H54 (cell line): ENCODE results near the gene TESK2.
A peak's percentile ranks its signal among the peaks of the same experiment; 100 is the strongest.

Source experiments
- DNase-seq: peaks from one replicate; pipeline ENCODE4 v3.0.0; 2011; ENCODE audit warnings: low spot score, mixed read lengths; ENCODE audit not compliant: insufficient read length
- FAIRE-seq: peaks from 3 replicates; lab custom pipeline; 2011; peaks lifted over from hg19 to GRCh38; lab: Jason Lieb, UNC
- POLR2A ChIP-seq: IDR thresholded peaks from 2 replicates; pipeline ENCODE4 v1.6.1; 2011; ENCODE audit warnings: low read depth, mild to moderate bottlenecking, low read length

Gene TESK2

DNA sequence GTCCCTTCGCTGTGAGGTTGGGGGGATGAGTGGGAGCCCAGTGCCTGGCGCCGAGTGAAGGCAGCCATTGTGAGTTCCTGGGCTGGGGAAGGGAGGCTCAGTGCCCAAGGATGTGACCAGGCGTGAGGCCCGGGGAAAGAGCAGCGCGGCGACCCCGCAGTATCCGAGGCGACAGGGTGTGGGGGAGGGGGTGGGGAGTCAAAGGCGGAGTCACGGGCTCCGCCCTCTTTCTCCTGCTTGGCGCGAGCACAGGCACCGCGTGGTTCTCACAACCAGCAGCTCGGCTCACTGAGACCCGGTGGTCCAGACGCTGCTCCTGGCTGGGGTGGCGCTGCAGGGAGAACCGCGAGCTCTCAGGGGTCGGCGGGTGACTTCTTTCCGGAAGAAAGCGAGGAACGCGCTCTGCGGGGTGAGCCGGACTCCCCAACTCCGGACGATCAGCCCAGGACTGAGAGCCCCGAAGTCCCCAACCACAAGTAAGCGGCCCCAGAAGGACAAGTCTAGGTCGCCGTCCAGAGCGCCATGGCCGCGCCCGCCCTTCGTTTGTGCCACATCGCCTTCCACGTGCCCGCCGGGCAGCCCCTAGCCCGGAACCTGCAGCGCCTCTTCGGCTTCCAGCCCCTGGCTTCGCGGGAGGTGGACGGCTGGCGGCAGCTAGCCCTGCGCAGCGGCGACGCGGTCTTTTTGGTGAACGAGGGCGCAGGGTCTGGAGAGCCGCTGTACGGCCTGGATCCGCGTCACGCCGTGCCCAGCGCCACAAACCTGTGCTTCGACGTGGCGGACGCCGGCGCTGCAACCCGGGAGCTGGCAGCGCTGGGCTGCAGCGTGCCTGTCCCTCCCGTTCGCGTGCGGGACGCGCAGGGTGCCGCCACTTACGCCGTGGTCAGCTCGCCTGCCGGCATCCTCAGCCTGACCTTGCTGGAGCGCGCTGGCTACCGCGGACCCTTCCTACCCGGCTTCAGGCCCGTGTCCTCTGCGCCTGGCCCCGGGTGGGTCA lies 164.0 kb downstream of the TESK2 start, which contains the start of gene HPDL:
Gene HPDL (plus strand): TSS at position 269 of the 997 bp plus-strand sequence. CDS start 254 bp downstream, at position 523.
- no peak for TF ChIP-seq POLR2A
- FAIRE-seq: no peak
- no peak for DNase-seq

DNA sequence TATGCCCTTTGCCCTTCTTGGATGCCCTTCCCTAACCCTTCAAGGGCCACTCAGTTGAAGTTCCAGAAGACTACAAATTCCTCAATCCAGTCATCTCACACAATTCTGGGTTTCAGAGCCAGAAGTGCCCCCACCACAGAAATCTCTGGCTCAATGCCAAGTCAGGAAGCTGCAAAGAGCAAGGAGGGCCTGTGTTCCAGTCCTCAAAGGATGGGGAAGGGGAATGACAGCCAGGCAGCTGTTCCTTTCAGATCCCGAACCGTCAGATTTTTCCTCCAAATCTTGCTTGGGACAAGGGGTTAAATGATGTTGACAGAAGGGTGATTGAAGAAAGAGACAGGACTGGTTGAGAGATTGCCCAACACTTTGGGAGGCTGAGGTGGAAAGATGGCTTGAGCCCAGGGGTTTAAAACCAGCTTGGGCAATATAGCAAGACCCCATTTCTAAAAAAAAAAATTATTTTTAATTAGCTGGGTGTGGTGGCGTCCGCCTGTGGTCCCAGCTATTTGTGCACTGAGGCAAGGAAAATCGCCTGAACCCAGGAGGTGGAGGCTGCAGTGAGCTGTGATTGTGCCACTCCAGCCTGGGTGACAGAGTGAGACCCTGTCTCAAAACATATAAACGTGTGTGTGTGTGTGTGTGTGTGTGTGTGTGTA lies 165.0 kb downstream of the TESK2 start:
- no peak for TF ChIP-seq POLR2A
- no peak for FAIRE-seq
- DNase-seq: no peak

DNA sequence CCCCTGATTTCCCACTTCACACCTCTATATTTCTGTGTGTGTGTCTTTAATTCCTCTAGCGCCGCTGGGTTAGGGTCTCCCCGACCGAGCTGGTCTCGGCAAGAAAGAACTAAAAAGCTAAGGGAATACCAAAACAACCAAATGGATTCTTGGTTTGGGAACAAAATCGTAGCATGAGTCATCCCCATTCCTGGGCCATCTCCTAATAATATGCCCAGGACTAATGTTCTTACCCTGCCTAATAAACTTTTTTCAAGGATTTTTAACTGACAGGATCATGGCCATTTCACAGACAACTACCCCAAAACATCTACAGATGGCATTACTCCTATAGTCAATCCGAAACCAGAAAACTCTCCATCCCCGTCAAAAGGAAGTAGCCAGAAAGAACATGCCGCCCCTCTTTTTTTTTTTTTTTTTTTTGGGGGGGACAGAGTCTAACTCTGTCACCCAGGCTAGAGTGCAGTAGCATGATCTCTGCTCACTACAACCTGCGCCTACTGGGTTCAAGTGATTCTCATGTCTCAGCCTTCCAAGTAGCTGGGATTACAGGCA lies 168.4 kb downstream of the TESK2 start:
- FAIRE-seq: no peak

DNA sequence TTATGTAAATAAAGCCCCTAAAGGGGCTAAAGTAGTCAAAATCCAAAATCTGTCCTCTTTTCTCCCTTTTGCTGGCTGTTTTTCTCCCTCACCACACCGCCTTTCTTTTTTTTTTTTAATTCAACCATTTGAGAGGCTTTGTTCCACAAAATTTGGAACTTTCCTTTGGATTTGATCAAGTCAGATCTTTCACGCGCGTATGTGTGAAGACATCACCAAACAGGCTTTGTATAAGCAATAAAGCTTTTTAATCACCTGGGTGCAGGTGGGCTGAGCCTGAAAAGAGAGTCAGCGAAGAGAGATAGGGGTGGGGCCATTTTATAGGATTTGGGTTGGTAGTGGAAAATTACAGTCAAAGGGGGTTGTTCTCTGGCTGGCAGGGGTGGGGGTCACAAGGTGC lies 169.5 kb downstream of the TESK2 start:
- DNase-seq (no peak), FAIRE-seq (no peak)
- TF ChIP-seq POLR2A: no peak

More for the DNA sequence above, 168.4 kb downstream of the TESK2 start:
- TF ChIP-seq POLR2A: no peak
- DNase-seq: no peak

DNA sequence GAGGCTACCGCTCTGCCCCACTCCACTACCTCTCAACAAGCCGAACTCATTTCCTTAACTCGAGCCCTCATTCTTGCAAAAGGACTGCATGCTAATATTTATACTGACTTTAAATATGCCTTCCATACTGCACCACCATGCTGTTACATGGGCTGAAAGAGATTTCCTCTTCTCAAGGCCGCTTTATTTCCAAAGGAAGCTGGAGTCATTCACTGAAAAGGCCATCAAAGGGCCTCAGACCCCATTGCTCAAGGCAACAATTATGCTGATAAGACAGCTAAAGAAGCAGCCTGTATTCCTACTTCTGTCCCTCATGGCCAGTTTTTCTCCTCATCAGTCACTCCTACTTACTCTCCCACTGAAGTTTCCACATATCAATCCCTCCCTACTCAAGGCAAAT lies 171.2 kb downstream of the TESK2 start:
- FAIRE-seq: no peak
- TF ChIP-seq POLR2A: no peak
- DNase-seq: no peak

DNA sequence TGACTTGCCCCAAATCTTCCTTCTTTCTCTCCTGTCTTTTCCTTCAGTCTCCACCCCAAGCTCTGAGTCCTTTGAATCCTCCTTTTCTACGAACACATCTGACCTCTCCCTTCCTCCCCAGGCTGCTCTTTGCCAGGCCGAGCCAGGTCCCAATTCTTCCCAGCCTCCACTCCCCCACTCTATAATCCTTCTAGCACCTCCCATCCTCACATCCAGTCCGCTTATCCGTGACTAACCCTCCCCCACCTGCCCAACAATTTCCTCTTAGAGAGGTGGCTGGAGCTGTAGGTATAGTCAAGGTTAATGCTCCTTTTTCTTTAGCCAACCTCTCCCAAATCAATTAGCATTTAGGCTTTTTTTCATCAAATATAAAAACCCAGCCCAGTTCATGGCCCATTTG lies 173.8 kb downstream of the TESK2 start:
- DNase-seq: no peak
- no peak for FAIRE-seq

DNA sequence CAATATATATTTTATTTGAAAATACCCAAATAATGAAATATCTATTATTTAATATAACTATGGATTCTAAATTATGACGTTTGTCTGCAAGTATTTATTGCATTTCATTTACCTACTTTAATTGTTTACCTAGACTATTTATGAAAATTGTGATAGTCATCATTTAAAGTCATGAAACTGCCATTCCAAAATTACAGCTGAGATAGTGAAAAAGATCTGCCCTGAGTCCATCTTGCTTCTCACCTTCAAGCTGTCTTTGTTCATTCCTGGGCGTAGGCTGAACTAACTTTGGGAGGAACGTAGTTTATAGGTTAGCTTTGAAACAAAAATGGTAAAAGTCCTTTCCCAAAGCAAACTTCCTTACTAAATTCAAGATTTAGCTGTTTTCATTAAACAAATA lies 176.7 kb downstream of the TESK2 start:
- DNase-seq (no peak), FAIRE-seq (no peak)
- TF ChIP-seq POLR2A: no peak

More for the DNA sequence above, 173.8 kb downstream of the TESK2 start:
- no peak for TF ChIP-seq POLR2A

DNA sequence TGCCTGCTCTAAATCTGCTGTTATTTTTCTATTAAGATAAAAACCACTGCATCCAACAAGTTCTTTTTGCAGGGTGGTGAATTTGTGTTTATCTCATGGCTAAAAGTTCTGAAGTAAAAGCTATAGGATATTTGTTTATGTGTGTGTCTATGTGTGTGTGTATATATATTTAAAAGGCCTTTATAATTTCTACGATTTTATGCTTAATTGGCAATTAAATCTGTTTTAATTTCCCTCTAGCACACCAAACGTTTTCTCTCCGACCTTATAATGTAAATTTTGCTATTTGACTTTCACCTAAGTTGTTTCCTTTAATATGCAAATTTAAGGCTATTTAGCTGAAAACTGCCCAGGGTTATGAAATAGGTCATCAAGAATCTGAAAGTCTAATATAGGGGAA lies 184.1 kb downstream of the TESK2 start:
- FAIRE-seq (no peak), DNase-seq (no peak)

DNA sequence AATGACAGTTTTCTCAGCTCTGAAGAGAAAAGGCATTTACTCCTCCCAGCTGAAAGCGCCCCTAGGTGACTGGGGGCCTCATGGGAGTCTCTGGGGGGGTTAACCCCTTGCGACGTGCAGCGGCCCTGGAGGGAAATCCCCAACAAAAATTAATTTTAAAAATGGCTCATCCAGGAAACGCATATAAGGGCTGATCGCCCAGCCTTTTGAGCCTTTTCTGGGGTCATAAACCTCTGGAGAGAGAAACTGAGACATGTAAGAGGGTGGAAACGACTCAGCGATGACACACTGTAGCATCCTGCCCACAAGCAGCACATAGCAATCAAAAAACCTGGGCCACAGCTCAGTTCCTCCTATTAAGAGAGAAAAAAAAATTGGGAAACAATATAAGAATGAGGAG lies 184.6 kb downstream of the TESK2 start:
- DNase-seq (no peak), FAIRE-seq (no peak)
- TF ChIP-seq POLR2A: no peak

More for the DNA sequence above, 184.1 kb downstream of the TESK2 start:
- TF ChIP-seq POLR2A: no peak

DNA sequence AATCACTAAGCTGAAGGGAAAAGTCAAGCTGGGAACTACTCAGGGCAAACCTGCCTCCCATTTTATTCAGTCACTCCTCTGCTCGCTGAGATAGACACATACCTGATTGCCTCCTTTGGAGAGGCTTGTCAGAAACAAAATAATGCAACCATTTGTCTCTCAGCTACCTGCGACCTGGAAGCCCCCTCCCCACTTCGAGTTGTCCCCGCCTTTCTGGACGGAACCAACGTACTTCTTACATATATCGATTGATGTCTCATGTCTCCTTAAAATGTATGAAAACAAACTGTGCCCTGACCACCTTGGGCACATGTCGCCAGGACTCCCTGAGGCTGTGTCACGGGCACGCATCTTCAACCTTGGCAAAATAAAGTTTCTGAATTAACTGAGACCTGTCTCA lies 185.7 kb downstream of the TESK2 start:
- FAIRE-seq: no peak
- no peak for TF ChIP-seq POLR2A
- no peak for DNase-seq

DNA sequence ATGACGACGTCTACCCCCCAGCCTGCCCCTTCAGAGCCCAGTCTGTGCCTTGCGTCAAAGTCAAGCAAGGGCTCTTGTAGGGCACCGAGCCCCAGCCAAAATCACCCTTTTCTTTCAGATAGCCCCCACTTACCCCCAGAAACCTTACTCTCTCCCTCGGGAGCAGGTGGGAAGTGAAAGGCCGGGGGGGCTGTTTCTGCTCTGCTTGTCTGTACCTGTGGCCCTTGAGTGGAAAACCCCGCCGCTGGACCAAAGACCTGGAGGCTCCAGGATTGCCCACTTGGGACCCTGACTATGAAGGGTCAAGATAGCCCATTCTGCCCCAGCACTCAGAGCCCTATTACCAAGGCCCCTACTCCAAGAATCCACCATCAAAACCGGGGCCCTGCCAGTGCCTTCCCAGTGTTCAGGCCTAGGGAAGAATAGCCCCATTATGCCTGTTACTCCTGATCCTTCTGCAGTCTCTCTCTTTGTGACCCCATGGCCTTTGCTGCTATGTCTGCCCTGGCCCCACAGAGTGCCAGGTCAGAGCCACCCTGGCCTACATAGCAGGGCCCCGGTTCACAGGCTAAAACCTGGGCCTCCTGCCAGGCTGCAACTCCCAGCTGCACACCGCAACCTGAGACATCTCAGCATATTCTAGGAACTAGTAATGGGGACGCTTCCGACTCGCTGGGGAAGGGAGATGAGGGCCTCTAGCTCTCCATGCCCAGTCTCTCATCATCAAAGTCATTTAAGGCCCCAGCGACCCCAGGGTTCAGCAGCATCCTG lies 186.5 kb downstream of the TESK2 start:
- no peak for FAIRE-seq
- no peak for TF ChIP-seq POLR2A

DNA sequence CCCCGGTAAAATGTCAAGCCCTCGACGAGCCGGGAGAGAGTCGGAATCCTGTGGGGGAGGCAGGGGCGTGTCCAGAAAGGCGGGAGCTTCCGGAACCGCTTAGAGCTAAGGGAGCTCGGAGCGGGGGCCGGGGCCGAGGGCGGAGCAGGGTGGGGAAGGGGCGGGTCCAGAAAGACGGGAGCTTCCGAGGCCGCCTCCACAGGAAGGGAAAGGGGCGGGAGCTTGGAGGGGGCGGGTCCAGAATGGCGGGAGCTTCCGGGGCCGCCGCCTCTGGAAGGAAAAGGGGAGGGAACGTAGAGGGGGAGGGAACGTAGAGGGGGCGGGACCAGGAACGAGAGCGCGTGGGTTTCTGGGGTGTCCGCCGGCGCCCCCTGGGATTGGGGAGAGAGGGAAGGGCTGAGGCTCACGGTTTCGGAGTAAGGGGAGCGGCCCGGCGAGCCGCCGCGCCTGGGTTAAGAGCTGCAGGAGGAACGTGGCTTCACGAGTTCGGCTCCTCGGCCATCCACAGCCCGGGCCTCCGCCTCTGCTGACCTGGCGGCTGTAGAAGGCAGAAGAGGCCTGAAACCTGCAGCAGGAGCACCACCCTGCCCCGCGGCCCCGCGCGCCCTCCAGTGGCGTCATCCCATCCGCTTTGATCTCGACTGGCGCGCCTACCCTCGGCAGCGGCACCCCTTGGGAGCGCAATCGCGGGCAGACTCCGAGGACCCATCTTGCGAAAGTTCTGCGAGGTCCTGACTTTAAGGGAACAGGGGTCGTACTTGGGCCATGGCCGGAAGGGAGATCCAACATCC lies 187.2 kb downstream of the TESK2 start:
- FAIRE-seq (no peak), DNase-seq (peak; percentile 89)
- TF ChIP-seq POLR2A: peak; percentile 64; the same call in 1 of the 2 replicates

More for the DNA sequence above, 186.5 kb downstream of the TESK2 start:
- DNase-seq: no peak
